ENCODE data around the gene RAB41. TPM values are rescaled to one million over a fixed set of nuclear protein-coding genes. Genes with fewer than 3 reads are reported as not detected.

Gene RAB41
- total and polyA plus RNA-seq, 10 of the 15 experiments (the other 5 are each of a cell fraction or from before 2014, with no cell fraction given), result 0.05 to 0.31 TPM; not detected in 8

DNA sequence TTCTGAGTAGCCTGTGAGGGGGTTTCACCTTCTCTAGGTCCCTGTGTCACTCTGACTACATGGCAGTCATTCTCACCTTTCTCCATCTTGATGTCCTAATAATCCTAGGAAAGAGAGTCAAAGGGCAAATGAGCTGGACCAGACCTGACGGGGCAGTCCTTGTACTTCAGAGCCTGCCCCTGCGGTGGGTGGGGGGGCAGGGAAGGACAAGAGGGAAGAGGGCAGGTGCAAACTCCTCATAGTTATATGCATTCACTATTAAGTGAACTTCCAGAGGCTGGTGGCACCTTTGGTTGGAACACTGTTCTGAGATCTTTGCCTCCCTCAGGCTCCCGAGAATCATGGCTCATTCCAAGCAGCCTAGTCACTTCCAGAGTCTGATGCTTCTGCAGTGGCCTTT lies 47.6 kb upstream of the RAB41 start, which contains the start of gene AWAT1 (continued):
- TF ChIP-seq YBX1 (IDR thresholded peaks at IDR 0.05), result no peak
- TF ChIP-seq, protein P1, sequence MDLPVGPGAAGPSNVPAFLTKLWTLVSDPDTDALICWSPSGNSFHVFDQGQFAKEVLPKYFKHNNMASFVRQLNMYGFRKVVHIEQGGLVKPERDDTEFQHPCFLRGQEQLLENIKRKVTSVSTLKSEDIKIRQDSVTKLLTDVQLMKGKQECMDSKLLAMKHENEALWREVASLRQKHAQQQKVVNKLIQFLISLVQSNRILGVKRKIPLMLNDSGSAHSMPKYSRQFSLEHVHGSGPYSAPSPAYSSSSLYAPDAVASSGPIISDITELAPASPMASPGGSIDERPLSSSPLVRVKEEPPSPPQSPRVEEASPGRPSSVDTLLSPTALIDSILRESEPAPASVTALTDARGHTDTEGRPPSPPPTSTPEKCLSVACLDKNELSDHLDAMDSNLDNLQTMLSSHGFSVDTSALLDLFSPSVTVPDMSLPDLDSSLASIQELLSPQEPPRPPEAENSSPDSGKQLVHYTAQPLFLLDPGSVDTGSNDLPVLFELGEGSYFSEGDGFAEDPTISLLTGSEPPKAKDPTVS (IDR thresholded peaks at IDR 0.05; ENCODE audit: low read depth, low read length), result no peak
- no peak for TF ChIP-seq NBN (IDR thresholded peaks at IDR 0.05)
- TF ChIP-seq KLF5 (IDR thresholded peaks at IDR 0.05; ENCODE audit: partially characterized antibody), result no peak
- no peak for TF ChIP-seq SREBF1 (IDR thresholded peaks at IDR 0.05; ENCODE audit: low read length)
- TF ChIP-seq IRF5 (IDR thresholded peaks at IDR 0.05; ENCODE audit: borderline replicate concordance), result no peak
- TF ChIP-seq CEBPB (IDR thresholded peaks at IDR 0.05; ENCODE audit: borderline replicate concordance in 1 of 2, low read depth in 2 of 2, low read length in 2 of 2), result no peak

- no peaks in the 10 kb centered on the region for H3K4me1 ChIP-seq (ENCODE audit: control insufficient read depth, insufficient read depth, low read length)
- intact Hi-C loops (cut with micrococcal nuclease; ENCODE audit: unreplicated experiment), result no loop called here
- no peaks in the 10 kb centered on the region for H3K9me3 ChIP-seq (replicated peaks; ENCODE audit: control insufficient read depth, insufficient read depth, low read length)
- no TSS peak for BruUV-seq (replicated peaks)
- ChIA-PET POLR2A (no interaction called here), CTCF (no interaction called here), SMC1A (ENCODE audit: uncharacterized antibody, unreplicated experiment) (no interaction called here), RAD21 (ENCODE audit: unreplicated experiment) (no interaction called here)
- H3K27me3 ChIP-seq (replicated peaks in 1 of 2; ENCODE audit: control insufficient read depth in 2 of 2, insufficient read depth in 2 of 2, low read length in 1 of 2), result no peaks in the 10 kb centered on the region
- H3K79me2 ChIP-seq (ENCODE audit: control insufficient read depth, insufficient read depth, low read length), result no peaks in the 10 kb centered on the region
- no peak overlapping the region for H3K27ac ChIP-seq (ENCODE audit: control insufficient read depth, insufficient read depth)
- H3K36me3 ChIP-seq (ENCODE audit: control insufficient read depth in 2 of 2, insufficient read depth in 2 of 2, low read length in 1 of 2), result no peaks in the 10 kb centered on the region
- DNase-seq (ENCODE audit: low read depth, low spot score) (no peak), ATAC-seq (no peak), FAIRE-seq (no peak)
- no peak overlapping the region for H3K4me3 ChIP-seq
- 91% methylated on average over 1 of the region's 1 CpG for WGBS (ENCODE audit: insufficient coverage, insufficient replicate concordance, low lambda C conversion rate, missing lambda C conversion rate)
- H3K4me2 ChIP-seq (ENCODE audit: control insufficient read depth, insufficient read depth), result no peak overlapping the region
- no peak overlapping the region for H3K9ac ChIP-seq (ENCODE audit: control insufficient read depth, insufficient read depth, low read length)
- no peaks in the 10 kb centered on the region for H4K20me1 ChIP-seq (ENCODE audit: control insufficient read depth, insufficient read depth)
- in situ Hi-C loops (cut with MboI), result no loop called here
- no peak overlapping the region for H2AFZ ChIP-seq (ENCODE audit: control insufficient read depth, low read depth, low read length)
- TF ChIP-seq ZBED1 (IDR thresholded peaks at IDR 0.05; ENCODE audit: borderline replicate concordance) (no peak), ASH2L (IDR thresholded peaks at IDR 0.05; ENCODE audit: borderline replicate concordance, low read depth) (no peak), ZNF622 (IDR thresholded peaks at IDR 0.05) (no peak), SRF (IDR thresholded peaks at IDR 0.05; ENCODE audit: low read depth in 2 of 2, low read length in 2 of 2) (no peak), SMAD1 (IDR thresholded peaks at IDR 0.05; ENCODE audit: low read depth, partially characterized antibody) (no peak), JUND (IDR thresholded peaks at IDR 0.05; ENCODE audit: low read depth, low read length) (no peak), RELB (IDR thresholded peaks at IDR 0.05; ENCODE audit: low read depth) (no peak), ZNF217 (IDR thresholded peaks at IDR 0.05) (no peak), IRF3 (IDR thresholded peaks at IDR 0.05) (no peak), RUNX3 (IDR thresholded peaks at IDR 0.05; ENCODE audit: low read length) (no peak), CBFB (IDR thresholded peaks at IDR 0.05; ENCODE audit: low read depth) (no peak), FOXK2 (IDR thresholded peaks at IDR 0.05) (no peak)
- TF ChIP-seq, protein P2, sequence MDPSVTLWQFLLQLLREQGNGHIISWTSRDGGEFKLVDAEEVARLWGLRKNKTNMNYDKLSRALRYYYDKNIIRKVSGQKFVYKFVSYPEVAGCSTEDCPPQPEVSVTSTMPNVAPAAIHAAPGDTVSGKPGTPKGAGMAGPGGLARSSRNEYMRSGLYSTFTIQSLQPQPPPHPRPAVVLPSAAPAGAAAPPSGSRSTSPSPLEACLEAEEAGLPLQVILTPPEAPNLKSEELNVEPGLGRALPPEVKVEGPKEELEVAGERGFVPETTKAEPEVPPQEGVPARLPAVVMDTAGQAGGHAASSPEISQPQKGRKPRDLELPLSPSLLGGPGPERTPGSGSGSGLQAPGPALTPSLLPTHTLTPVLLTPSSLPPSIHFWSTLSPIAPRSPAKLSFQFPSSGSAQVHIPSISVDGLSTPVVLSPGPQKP (IDR thresholded peaks at IDR 0.05; ENCODE audit: low read depth, low read length), result no peak
These were observed 41.2 kb upstream of the RAB41 start for GRCh38 chrX:70240751-70241150.
